UCSD-AML1 (cell line): ENCODE measurements around the gene TLR6.
A peak's percentile ranks its signal among the peaks of the same experiment; 100 is the strongest.

Experiments
- DNase-seq: peaks from one replicate; lab custom pipeline; 2025; ENCODE audit not compliant: unreplicated experiment; lab: John Stamatoyannopoulos, UW

Gene TLR6

GRCh38 chr4:38868059-38868960 is 11.7 kb upstream of the TLR6 start:
- no peak for DNase-seq

- peak; percentile 28 for DNase-seq
Observed at GRCh38 chr4:38867478-38868058, 11.0 kb upstream of the TLR6 start, which contains the start of gene FAM114A1. Gene FAM114A1, plus strand, starts transcription at chr4:38867806. Its CDS starts 10,273 bp downstream, at chr4:38878079.

GRCh38 chr4:38866973-38867477 is 10.4 kb upstream of the TLR6 start:
- DNase-seq, result no peak

- no peak for DNase-seq
Observed at GRCh38 chr4:38865445-38865844, 8.8 kb upstream of the TLR6 start.

- no peak for DNase-seq
Observed at GRCh38 chr4:38861791-38862190, 5.2 kb upstream of the TLR6 start.

GRCh38 chr4:38860788-38861424 is 4.3 kb upstream of the TLR6 start:
- DNase-seq, result peak; percentile 45

- no peak for DNase-seq
Observed at GRCh38 chr4:38859501-38859900, 2.9 kb upstream of the TLR6 start.

- no peak for DNase-seq
Observed at GRCh38 chr4:38858097-38858420, 1.4 kb upstream of the TLR6 start.

GRCh38 chr4:38857354-38858096 is 908 bp upstream of the TLR6 start:
- peak; percentile 25 for DNase-seq

GRCh38 chr4:38856046-38856445 is 571 bp downstream of the TLR6 start:
- no peak for DNase-seq

- DNase-seq, result no peak
Observed at GRCh38 chr4:38855466-38855865, 1.2 kb downstream of the TLR6 start.

GRCh38 chr4:38846015-38846414 is 10.6 kb downstream of the TLR6 start:
- no peak for DNase-seq

GRCh38 chr4:38842994-38843393 is 13.6 kb downstream of the TLR6 start:
- no peak for DNase-seq

GRCh38 chr4:38837849-38838248 is 18.8 kb downstream of the TLR6 start:
- no peak for DNase-seq

GRCh38 chr4:38837334-38837733 is 19.3 kb downstream of the TLR6 start:
- no peak for DNase-seq

GRCh38 chr4:38834570-38834969 is 22.0 kb downstream of the TLR6 start:
- DNase-seq, result no peak

- DNase-seq, result no peak
Observed at GRCh38 chr4:38832624-38833528, 23.7 kb downstream of the TLR6 start.

- DNase-seq, result no peak
Observed at GRCh38 chr4:38832206-38832605, 24.4 kb downstream of the TLR6 start.

GRCh38 chr4:38831653-38832052 is 25.0 kb downstream of the TLR6 start:
- DNase-seq, result no peak

- no peak for DNase-seq
Observed at GRCh38 chr4:38829237-38829636, 27.4 kb downstream of the TLR6 start.
